Activated gamma-delta T cell treated with Interleukin-2 at 50 U/mL for 16 hours (primary cell): Measurements from ENCODE around the gene DDRGK1.
"Not testable (repeated sequence)": the region's sequence is repeated elsewhere in the genome, so short reads cannot be mapped to it uniquely, and the experiment has no call there.

ENCODE experiments used
- DNase-seq: peaks from one replicate; pipeline ENCODE4 v3.0.0-alpha.2; 2020

The DDRGK1 gene

GRCh38 chr20:3163099-3164042 is 41.1 kb downstream of the DDRGK1 start:
- no peak for DNase-seq

- no peak for DNase-seq
Measured at GRCh38 chr20:3162080-3162611, 42.3 kb downstream of the DDRGK1 start.

- DNase-seq, result no peak
Measured at GRCh38 chr20:3161316-3162079, 43.0 kb downstream of the DDRGK1 start.

- no peak for DNase-seq
Measured at GRCh38 chr20:3160418-3160817, 44.1 kb downstream of the DDRGK1 start.

GRCh38 chr20:3158968-3159431 is 45.5 kb downstream of the DDRGK1 start:
- DNase-seq, result no peak

GRCh38 chr20:3157817-3158216 is 46.7 kb downstream of the DDRGK1 start:
- no peak for DNase-seq

- no peak for DNase-seq
Measured at GRCh38 chr20:3156811-3157619, 47.5 kb downstream of the DDRGK1 start.

GRCh38 chr20:3152057-3152644 is 52.3 kb downstream of the DDRGK1 start:
- DNase-seq, result not testable (repeated sequence)

GRCh38 chr20:3150908-3151307 is 53.6 kb downstream of the DDRGK1 start:
- DNase-seq, result no peak

GRCh38 chr20:3146732-3147341 is 57.6 kb downstream of the DDRGK1 start:
- no peak for DNase-seq

- DNase-seq, result no peak
Measured at GRCh38 chr20:3141757-3142156, 62.7 kb downstream of the DDRGK1 start.
